M059J (cell line): ENCODE results near the gene C14orf132. TPM values are rescaled to one million over a fixed set of nuclear protein-coding genes. Genes with fewer than 3 reads are reported as not detected.

ENCODE experiments used
- DNase-seq: peaks from one replicate; pipeline ENCODE4 v3.0.0-alpha.2; 2012; ENCODE audit warnings: low read depth
- total RNA-seq: library from RNA; depleted of rRNA; stranded (reverse); fragments of >200 nt; shearing (Covaris generic); gene quantifications from 2 replicates; pipeline ENCODE4 v1.2.3, GENCODE V29; 2014

C14orf132 gene
- total RNA-seq, 1 experiment from 2014 or later: 2.0 TPM

DNA sequence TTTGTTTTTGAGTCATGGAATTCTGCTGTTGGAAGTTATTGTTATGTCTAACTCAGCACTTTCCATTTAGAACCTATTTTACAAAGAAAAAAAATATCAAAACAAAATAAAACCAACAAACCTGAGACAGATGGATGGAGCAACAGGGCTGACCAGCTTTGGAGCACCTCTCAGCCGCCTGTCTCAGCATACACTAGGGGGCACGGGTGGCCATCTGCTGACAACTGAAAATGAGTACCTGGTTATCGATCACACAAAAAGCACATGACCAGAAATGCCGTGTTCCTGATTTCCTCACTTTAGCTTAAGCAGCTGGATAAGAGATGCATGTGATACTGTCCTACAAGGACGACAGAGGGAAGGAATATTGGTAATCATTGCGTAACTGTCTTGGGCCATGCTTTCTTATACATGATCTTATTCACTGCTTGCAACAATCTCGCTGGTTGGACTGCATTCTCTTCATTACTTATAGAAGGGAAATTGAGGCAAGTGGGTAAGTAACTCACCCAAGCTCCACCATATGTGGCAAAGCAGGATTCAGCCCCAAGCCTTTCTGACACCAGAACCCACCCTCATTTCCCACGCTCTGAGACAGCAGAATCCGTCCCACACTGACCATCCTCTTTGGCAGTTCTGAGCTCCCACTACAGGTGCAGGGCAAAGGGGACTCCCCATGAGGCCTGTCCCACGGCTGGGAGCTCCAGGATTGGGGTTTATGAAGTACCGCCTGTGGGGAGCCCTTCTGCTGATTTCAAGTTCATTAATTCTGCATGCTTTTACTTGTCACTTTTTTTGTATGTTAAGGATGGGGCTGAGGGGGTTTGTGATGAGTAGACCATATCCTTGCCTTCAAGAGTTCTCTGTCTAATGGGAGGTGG is 43.5 kb downstream of the C14orf132 start:
- DNase-seq: no peak

DNA sequence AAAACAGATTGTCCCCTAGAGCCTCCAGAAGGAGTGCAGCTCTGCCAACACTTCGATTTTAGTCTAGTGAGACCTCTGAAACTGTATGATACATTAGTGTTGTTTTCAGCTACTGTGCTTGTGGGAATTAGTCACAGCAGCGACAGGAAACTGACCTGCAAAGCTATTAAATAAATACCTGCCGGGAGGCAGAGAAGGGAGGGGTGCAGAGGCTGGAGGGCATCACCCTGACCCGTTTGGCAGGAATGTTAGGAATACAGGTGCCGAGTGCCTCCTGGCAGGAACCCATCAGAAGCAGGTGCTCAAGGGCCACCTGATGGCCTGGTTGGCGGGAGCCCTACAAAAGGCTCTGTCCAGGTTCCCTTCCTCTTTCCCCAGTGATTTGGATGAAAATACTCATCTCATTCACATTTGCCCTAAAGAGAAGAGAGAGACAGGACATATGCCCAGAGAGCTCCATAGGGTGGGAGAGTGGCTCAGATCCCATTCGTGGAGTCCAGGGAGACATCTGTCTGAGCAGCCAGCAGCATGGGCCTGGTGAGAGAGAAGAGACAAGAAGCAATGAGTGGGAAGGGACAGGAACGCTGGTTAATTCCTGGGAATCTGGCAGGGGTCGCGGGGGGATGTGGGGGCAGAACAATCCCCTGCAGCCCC is 44.6 kb downstream of the C14orf132 start:
- peak; percentile 37 for DNase-seq

- no peak for DNase-seq
These were observed 45.6 kb downstream of the C14orf132 start for GRCh38 chr14:96084796-96085195.

DNA sequence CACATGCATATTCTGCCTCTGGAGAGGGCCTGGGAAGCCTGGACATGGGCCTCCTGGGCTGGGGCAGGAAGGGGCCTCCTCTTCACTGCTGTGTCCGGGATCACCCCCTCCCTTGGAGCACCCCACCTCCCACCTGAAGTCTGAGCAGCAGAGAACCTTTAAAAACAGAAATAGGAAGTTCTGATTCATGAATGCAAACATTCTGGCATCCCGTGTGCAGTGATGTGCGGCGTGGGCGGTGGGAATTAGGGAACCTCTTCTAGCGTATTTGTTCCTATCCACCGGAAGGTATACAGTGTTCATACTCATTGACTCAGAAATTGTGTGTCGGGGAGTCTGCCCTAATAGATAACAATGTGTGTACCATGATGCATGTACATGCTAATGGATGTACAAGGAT is 46.2 kb downstream of the C14orf132 start:
- no peak for DNase-seq

DNA sequence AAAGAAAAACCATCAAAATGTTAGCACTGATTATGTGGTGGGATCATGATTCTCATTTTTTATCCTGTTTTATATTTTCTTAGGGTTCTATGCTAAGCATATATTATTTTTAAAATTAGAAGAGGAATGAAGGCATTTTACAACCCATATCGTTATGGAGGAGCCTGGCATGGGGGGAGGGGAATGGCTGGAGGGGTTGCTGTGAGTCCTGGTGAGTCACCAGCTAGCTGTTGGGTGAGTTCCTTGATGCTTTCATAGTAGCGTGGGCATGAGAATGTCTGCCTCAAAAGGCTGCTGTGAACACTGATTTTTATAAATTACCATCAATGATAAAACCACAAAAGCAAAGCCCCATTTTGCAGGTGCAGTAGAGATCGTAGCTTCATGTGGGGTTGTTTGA is 46.9 kb downstream of the C14orf132 start:
- DNase-seq: peak; percentile 77

GRCh38 chr14:96086574-96087077 is 47.5 kb downstream of the C14orf132 start:
- peak; percentile 64 for DNase-seq

DNA sequence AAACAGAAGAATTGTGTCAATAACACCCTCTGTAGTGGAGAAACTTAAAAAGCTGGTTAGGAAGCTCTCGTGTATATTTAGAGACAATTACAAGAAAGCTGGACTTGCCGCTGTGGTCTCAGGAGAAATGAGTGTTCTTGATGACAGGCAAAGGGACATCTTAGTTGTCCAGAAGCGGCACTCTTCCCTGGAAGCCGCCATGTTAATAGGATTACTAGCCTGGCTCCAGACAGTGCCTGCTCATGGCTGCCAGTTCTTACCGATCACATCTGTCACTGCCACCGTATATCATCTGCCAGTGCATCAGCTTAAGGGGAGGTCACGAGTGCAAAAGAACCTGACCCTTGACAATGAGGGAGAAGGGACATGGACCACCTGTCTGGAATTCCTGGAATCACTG is 48.9 kb downstream of the C14orf132 start:
- DNase-seq: no peak

DNA sequence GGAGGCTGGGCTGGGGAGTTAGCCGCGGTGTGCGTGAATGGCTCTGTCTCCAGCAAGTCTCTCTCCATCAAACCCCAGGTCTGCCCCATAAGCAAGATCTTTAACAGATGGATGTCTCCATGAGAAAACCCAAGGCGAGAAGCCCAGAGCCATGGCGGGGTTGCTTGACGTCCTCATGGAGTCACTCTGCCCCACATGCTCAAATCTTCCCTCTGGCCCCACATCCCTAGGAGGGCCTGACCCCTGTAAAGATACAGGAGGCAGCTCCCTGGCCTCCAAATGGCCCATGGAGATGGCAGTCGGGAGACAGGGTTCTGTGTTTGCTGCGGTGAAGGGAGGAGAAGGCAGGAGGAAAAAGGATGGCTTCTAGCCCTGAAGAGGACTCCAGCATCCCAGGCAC is 49.3 kb downstream of the C14orf132 start:
- no peak for DNase-seq

GRCh38 chr14:96088911-96089310 is 49.7 kb downstream of the C14orf132 start:
- DNase-seq: no peak

DNA sequence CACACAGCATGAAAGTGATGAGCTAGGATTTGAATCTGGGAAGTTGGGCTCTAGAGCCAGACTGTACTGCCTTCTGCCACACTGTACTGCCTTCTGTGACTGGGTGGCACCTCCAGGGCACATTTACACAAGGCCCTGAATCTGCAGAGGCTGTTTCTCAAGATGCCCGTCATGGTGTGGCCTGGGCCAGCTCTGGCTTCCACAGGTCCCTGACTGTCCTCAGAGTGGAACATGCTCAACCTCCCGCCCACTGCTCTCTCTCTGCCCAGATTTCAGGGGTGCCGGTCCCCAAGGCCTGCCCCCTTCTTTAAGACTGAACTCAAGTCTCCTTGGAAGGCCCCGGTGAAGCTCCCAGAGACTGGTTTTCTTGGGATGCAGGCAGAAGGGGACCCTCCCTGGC is 50.2 kb downstream of the C14orf132 start:
- DNase-seq: no peak

GRCh38 chr14:96090441-96091148 is 51.4 kb downstream of the C14orf132 start:
- peak; percentile 45 for DNase-seq

DNA sequence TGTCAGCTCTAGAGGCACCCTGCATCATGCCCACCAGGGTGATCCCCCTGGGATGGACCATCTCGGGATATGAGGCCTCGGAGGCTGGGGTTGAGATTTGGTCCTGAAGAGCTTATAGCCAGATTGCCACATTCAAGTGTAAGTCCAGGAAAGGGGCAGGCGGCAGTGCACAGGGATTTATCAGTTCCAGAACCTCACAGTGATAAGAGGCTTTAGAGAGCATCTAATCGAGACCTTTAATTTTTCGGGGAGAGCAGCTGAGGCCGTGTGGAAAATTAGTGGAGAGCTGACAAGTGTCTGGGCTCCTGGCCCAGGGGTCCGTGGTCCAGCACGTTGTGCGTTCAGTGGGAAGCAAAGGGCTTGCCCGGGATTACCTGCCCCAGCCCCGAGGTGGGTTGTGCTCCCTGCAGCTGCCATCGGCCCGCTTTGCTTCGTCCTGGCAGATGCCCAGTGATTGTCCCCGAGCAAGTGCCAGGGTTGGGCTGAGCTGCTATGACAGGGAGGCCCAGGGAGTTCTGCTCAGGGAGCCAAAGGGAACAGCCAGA is 52.1 kb downstream of the C14orf132 start:
- DNase-seq: no peak

GRCh38 chr14:96091941-96092411 is 52.8 kb downstream of the C14orf132 start:
- no peak for DNase-seq

DNA sequence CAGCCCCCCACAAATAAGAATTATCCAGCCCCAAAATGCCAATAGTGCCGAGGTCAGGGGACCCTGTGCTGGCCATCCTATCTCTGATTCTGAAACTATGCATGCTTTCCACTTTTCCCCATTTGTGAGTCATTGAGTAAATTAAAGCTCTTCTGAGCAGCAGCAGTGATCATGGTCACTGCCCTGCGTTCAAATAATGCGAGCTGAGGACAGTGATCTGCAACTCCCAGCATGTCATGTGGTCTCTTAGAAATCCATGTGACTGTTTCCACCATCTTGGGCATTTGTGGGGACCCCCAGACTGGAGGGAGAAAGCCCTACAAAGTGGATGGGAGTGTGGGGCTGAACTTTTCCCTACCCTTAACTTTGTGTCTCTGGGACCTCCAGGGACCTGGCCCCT is 53.8 kb downstream of the C14orf132 start:
- no peak for DNase-seq

DNA sequence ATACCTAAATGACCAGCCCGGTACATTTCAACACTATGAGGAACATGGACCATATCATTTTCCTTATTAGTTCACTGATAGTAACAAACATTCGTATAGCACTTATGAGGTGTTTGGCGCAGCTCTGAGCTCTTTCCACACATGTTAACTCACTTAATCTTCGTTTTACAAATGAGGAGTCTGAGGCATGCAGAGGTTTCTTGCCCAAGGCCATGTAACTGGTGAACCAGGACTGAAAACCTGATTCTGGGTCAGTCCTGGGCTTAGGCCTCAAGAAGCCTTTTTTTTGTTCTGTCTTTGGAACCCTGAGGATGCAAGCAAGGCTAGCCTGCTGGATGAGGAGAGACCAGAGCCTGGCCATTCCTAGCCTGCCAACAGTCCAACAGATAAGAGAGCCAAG is 55.0 kb downstream of the C14orf132 start:
- no peak for DNase-seq

DNA sequence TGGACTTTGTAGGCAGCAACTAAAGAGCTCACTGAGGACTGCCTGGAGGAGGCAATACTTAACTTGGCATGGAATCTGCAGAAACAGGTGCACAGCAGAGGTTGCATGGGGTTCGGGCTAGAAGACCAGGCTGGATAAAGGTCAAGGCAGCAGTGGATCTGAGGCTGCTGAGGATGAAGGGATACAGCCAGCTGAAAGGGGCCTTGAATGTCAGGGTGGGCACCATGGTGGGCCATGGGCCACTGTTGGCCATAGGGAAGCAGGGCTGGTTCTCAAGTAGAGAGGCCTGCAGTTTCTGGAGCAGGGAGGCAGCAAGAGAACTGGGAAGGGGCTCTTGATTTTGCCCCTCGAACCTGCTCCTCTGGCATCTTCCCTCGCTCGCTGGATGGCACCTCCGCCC is 55.5 kb downstream of the C14orf132 start:
- DNase-seq: no peak

DNA sequence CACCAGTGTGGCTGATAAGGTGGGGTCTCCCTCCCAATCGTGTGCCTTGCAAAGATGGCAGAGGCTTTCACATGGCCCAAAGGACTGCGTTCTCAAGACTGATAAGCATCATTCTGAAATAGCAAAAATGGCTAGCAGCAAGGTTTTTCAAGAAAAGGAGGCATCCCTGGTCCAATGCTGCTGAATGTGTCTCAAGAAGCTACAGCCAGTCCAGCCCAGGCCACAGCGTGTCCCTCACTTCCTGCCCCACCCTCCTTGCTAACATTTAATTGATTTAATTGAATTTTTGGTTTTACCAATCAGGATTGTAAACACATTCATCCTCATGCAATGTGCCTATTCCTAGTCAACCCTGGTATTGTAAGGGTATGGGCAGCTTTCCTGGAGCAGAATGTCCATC is 55.9 kb downstream of the C14orf132 start:
- DNase-seq: no peak

DNA sequence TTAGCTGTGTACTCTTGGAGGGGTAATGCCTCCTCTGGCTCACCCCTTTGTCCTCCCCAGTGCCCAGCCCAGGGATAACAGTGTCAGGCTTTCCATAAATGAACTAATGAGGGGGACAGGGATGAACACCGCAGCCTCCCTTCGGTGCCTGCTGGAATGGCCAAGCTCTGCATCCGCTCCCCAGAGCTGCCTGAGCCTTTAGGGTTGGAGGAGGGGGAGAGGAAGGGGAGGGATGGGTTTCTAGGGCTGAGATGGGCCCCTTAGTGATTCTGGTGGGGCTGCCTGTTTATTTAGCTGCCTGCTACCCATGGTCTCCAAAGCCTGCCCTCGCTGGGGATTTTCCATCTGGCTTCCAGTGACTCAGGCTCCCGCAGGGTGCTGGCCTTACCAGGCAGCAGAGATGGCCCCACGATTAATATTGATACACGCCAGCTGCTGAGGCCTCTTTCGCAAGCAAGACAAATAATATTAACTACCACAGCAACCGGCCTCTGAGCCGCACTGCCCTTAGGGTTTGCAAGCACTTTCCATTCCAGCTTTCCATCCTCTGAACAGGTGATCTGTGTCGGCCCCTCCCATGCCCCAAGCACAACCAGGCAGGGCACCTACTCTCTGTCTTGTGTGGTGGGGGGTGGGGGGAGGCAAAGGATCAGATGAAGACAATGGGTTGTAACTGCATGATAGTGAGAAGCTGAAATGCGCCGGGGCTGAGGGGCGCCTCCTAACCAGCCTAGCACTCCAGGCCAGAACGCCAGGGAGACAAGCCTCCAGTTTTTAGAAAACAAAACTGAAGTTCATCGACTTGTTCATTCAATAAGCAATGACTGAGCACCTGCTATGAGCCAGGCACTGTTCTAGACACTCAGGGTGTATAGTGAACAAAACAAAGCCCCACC is 56.7 kb downstream of the C14orf132 start:
- peak; percentile 69 for DNase-seq

DNA sequence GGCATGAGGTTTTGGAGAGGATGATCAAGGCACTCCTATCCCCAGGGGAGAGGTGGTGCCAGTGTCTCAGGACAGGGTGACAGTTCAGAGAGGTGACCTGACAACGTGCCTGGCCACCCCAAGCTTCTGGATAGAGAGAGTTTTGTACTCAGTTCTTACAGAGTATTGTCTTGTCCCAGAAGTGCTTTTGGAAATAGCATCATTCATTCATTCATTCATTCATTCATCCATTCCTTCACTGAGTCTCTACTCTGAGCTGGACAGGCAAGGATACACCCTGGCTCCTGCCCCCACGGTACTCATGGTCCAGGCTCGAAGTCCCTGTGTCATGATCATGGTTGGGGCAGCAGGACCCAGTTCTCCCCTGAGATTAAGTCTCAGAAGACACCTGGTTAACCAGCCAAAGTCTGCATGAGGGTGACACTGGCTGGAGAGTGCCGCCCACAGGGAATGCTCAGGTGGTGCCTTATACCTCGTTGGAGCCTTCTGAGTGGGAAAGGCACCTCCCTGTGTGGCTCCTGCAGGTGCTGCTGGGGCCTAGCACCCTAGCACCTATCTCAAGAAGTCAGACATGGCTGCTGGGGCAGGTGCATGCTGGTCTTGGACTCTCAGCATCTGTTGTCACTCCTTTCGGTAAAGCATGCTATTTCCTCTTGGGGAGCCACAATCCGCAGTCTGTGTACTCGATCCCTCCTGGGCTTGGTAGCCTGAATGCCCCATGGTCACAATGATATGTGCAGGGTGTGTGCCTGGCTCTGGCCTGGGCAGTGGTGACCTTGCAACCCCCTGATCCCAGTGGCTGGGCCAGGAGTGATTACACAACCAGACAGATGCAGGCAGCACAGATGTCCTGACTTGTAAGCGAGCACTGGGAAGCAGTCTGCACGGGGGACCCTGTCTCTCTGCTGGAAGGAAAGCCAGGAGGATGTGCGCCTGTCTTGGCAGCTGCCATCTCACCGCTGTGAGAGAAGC is 57.8 kb downstream of the C14orf132 start:
- no peak for DNase-seq

DNA sequence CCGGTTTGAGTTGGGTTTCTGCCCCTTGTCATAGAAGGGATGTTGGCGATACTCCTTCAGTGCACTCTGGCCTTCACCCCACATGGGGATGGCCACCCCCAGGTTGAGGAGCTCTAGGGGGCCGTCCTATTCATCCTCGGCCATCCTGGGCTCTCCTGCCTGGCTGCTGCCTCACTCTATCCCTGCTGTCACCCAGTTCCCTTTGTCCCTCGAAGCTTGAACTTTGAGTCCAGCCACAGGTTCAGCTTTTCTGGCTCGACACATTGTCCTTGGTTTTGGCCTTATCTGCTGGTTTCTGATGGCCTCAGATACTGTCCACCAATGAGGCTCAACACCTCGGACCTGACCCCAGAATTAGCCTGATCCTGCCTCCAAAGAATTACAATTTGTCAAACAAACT is 58.6 kb downstream of the C14orf132 start:
- no peak for DNase-seq
